SIG-M5 (cell line): ENCODE data around the gene DOC2A.
"Not testable (repeated sequence)": the region's sequence is repeated elsewhere in the genome, so short reads cannot be mapped to it uniquely, and the experiment has no call there.

Experiments used
- DNase-seq: peaks from one replicate; lab custom pipeline; 2025; lab: John Stamatoyannopoulos, UW

Gene DOC2A

GRCh38 chr16:29972992-29973383, 37.8 kb downstream of the DOC2A start:
- DNase-seq, result no peak

- no peak for DNase-seq
These were observed 38.3 kb downstream of the DOC2A start for GRCh38 chr16:29972500-29972899.

- no peak for DNase-seq
These were observed 39.5 kb downstream of the DOC2A start for GRCh38 chr16:29971304-29971703.

- DNase-seq, result no peak
These were observed 42.6 kb downstream of the DOC2A start for GRCh38 chr16:29968205-29968604.

GRCh38 chr16:29963021-29963743, 47.6 kb downstream of the DOC2A start:
- no peak for DNase-seq

GRCh38 chr16:29962344-29962994, 48.4 kb downstream of the DOC2A start:
- DNase-seq, result no peak

- peak; percentile 25 for DNase-seq
These were observed 49.1 kb downstream of the DOC2A start, which contains the start of gene TMEM219 for GRCh38 chr16:29961479-29962343. Gene TMEM219 (plus strand): TSS chr16:29962079. CDS start chr16:29963144, 1,065 bp downstream.

- no peak for DNase-seq
These were observed 49.7 kb downstream of the DOC2A start for GRCh38 chr16:29961127-29961478.

- not testable (repeated sequence) for DNase-seq
These were observed 51.0 kb downstream of the DOC2A start for GRCh38 chr16:29959821-29960220.

- DNase-seq, result no peak
These were observed 51.5 kb downstream of the DOC2A start for GRCh38 chr16:29959293-29959692.

- no peak for DNase-seq
These were observed 52.1 kb downstream of the DOC2A start for GRCh38 chr16:29958756-29959155.
